HG02840 (cell line): ENCODE results near the gene ZCCHC17.

Experiments
- ATAC-seq: cut with Tn5 transposase; IDR thresholded peaks from one replicate; pipeline ENCODE4 v1.9.1; 2021; ENCODE audit warnings: mild to moderate bottlenecking, moderate library complexity, moderate number of reproducible peaks; ENCODE audit not compliant: unreplicated experiment, low FRiP score

ZCCHC17 gene

DNA sequence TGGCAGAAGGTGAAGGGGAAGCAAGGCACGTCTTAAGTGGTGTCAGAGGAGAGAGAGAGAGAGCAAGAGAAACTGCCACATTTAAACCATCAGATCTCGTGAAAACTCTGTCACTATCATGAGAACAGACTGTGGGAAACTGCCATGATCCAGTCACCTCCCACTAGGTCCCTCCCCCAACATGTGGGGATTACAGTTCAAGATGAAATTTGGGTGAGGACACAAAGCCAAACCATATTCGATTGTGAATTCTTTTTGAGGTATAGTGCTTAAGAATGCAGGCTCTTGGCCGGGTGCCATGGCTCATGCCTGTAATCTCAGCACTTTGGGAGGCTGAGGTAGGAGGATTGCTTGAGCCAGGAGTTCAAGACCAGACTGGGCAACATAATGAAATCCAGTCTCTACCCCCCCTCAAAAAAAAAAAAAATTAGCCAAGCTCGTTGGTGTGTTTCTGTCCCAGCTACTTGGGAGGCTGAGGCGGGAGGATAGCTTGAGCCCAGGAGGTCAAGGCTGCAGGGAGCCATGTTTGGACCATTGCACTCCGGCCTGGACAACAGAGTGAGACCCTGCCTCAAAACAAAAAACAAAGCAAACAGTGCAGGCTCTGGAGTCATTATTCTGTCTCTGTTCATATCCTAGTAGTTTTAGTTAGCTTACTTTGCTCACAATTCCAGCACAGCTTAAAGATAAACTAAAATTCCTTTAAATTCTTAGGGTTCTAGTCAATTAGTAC lies 6.0 kb downstream of the ZCCHC17 start:
- no peak for ATAC-seq

DNA sequence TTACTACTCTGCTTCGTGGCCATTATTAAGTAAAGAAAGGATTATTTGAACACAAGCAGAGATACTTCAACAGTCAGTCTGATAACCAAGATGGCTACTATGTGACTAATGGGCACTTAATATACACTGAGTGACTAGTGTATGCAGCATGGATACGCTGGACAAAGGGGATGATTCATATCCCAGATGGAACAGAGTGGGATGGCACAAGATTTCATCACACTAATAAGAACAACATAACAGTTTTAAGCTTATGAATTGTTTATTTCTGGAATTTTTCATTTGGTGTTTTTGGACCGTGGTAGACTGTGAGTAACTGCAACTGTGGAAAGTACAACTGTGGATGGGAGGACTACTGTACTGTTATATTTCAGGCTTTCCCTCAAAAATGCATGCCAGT lies 9.4 kb downstream of the ZCCHC17 start:
- no peak for ATAC-seq

DNA sequence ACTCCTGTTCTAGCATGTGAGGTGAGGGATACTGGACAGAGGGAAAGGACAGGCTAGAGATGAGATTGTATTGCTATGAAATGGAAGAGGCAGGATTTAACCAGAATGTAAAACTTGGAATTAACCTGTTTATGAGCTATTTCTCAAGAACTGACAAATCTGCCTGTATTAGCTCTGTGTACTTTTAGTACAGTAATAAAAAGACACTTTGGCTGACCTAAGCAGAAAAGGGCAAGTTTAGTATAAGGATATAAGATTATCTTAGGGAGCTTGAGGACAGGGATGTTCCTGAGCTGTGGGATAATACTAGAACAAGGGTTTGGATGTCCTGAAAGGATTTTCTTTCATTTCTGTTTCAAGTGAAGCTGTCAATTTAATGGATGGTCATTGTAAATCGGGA lies 11.2 kb downstream of the ZCCHC17 start:
- no peak for ATAC-seq

DNA sequence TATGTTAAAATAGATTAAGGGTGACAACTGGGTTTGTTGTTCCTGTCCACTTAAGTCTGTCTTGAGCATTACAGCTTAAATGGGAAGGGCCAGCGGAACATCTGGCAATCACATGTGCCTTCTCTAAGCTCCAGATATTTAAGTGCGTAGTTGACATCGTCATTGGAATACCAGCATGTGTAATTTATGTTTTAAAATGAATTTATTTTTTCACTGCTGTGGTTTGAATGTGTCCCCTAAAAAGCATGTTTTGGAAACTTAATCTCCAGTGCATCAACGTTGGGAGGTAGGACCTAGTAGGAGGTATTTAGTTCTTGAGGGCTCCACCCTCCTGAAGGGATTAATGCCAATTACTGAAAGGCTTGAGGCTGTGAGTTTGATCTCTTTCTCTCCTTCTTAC lies 13.4 kb downstream of the ZCCHC17 start:
- ATAC-seq = no peak

DNA sequence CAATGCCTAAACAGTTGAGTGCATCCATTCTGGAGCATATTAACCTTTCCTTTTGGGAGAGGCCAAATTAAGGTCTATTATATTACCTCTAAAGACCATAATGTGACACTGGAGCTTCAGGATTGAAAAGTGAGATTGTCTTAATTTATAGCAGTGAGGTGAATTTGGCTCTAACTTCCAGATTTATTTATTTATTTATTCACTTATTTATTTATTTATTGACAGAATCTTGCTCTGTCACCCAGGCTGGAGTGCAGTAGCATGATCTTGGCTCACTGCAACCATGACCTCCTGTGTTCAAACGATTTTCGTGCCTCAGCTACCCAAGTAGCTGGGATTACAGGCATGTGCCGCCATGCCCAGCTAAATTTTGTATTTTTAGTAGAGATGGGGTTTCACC lies 19.1 kb downstream of the ZCCHC17 start:
- ATAC-seq = no peak

DNA sequence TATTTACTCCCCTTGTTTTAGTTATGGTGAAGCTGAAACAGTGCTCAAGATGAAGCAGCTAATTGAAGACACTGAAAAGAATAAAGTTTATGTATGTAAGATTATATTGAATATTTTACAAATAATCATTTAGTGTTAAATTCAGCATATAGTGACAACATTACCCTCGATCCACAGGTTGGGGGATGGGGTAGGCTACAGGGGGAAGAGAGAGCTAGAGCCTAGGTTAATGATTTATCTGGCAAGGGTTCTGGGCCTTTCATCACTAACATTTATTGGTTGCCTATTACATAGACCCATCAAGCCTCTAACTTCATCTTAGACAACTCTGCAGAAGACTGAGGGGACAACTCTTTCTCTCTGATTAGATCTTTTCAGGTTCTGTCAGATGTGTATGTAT lies 21.3 kb downstream of the ZCCHC17 start:
- ATAC-seq = no peak

DNA sequence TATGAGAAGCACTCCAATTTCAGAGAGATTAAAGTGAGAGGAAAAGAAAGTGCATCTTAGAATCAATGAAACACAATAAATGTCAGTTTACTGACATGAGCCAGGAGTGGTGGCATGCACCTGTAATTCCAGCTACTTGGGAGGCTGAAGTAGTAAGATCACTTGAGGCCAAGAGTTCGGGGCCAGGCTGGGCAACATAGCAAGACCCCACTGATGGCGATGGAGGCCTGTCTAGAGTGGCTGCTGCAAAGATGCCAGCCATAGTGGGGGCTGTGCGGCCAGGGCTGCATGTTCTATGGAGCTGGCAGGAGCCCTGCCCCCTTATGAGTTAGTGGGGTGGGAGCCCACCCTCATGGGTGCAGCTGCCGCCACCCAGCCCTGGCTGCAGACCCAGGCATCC lies 27.3 kb downstream of the ZCCHC17 start:
- no peak for ATAC-seq

DNA sequence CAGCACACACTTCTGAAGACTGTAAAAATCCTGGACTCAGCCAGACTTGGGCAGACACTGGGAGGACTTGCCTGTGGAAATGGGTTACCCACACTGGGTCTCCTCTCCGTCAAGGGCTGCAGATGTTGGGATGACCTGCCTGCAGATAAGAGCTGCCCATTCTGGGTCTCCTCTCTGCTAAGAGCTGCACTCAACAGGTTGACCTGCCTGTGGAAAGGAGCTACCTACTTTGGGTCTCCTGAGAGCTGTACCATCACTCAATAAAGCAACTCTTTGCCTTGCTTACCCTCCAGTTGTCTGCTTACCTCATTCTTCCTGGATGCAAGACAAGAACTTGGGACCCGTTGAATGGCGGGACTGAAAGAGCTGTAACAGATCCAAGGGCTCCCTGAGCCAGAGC lies 28.2 kb downstream of the ZCCHC17 start:
- ATAC-seq = no peak

DNA sequence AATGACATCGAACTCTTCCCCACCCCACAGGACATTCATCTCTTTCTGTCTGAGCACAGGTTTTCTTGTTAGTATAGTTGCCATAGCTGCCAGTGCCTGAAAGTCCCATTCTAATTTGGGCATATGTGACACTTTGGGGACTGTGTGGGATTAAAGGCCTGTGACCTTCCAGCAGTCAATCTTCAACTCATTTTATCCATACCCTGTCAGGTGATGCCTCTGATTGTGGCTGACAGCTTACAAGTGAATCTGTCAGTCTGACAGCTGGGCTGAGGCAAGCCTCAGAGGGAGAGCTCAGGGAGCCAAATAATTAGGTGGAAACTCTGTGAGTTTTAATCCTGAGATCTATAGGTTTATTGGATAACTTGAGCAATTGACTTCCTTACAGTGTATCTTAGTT lies 29.6 kb downstream of the ZCCHC17 start:
- no peak for ATAC-seq

DNA sequence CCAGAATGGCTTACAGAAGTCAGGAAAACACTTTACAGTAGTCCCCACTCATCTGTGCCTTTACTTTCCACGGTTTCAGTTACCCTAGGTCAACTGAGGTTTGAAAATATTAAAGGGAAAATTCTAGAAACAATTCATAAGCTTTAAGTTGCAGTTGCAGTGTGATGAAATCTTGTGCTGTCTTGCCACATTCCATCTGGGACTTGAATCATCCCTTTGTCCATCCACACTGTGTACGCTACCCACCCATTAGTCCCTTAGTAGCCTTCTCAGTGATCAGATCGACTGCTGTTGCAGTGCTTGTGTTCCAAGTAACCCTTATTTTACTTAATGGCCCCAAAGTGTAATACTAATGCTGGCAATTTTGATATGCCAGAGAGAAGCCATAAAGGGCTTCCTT lies 30.5 kb downstream of the ZCCHC17 start:
- no peak for ATAC-seq

DNA sequence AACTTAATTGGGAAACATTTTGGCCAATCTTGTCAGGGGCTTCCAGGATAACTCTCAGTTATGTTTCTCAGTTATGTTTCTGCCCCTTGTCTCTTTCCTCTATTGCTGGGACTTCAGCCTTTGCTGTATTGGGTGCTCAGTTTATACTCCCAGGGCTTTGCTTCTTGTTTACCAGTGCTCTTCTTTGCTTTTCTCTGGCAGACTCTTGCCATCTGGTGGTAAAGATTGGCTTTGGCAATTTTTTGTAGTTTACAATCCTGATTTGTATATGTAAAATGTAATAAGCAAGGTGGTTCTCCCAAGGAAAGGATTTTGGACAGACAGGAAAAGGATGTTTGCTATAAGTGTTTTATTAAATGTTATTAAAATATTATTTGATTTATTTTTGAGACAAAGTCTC lies 38.2 kb downstream of the ZCCHC17 start:
- no peak for ATAC-seq

DNA sequence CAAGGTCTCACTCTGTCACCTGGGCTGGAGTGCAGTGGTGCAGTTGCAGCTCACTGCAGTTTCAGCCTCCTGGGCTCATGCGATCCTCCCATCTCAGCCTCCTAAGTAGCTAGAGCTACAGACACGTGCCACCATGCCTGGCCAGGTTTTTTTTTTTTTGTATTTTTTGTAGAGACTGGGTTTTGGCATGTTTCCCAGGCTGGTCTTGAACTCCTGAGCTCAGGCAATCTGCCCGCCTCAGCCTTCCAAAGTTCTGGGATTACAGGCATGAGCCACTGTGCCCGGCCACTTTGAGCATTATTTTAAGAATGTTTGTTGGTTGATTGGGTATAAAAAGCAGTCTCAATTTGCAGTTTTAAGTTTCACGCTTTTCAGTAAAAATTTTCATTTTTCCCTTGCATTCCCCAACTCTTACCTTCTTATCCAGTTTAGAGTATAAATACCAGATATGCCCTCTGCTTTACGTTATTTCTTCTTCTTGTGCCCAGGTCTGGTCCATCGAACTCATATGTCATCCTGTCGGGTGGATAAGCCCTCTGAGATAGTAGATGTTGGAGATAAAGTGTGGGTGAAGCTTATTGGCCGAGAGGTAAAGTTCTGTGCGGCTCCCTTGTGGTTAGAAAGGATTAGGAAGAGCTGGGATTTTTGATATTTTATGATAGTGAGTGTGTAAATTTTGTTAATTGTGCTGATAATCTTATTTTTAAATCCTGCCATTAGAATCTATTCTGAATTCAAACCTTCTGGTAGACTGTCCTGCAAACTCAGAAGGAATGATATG lies 40.0 kb downstream of the ZCCHC17 start:
- no peak for ATAC-seq

DNA sequence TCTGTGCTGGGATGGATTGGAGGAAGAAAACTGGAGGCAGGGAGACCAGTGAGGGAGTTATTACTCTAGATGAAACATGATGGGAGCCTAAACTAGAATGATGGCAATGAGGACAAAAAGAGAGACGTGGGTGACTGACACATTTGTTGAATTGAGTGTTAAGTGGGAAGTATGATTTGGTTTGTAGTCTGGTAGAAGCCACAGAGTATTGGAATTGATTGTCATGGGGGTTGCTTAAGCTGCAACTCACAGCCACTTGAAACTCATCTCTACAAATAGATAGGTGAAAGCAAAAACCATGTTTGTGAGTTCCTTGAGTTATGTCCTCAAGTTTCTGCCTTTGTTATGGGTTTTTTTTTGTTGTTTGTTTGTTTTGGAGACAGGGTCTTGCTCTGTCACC lies 47.7 kb downstream of the ZCCHC17 start:
- no peak for ATAC-seq

DNA sequence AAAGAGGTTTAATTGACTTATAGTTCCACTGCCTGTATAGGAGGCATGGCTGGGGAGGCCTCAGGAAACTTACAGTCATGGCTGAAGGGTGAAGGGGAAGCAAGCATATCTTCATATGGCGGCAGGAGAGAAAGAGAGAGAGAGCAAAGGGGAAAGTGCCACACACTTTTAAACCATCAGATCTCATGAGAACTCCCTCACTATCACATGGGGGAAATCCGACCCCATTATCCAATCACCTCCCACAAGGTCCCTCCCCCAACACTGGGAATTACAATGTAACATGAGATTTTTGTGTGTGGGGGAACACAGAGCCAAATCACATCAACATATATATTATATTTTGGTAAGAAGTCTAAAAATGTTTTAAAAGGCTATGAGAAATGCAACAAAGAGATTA lies 48.8 kb downstream of the ZCCHC17 start:
- no peak for ATAC-seq

DNA sequence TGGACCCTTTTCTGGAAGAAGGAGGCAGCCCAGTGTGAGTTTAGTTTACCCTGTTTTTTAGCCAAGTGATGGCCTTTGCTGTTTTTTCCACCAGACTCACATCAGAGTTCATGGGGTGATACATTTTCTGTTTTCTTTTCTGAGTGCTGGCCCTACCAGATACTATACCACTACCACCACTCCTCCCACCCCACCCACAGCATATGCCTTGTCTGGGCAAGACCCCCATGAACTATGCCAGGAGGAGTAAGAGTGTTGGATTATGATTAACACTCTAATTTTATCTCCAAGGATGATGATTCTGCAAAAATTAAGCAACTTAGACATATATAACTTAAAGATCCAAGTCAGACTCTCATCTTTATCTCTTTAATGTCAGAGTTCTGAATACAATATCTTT lies 50.0 kb downstream of the ZCCHC17 start:
- no peak for ATAC-seq

DNA sequence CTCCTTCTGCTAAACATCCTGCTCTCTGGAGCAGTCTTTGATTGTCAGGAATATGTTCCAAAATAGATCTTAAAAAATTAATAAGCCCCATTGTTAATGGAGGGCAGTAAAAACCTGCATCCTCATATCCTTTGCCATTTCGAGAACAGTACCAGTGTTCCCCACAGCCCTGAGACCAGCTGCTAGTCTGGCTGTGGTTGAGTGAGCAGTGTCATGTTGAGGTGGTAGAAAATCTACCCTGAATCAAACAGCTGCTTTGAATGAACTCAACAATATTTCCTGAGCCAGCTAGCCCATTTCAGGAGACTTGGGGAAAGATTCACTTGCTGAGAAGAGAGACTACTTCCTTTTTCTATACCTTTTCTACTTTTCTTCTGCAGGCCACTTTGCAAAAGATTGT lies 51.6 kb downstream of the ZCCHC17 start:
- no peak for ATAC-seq

DNA sequence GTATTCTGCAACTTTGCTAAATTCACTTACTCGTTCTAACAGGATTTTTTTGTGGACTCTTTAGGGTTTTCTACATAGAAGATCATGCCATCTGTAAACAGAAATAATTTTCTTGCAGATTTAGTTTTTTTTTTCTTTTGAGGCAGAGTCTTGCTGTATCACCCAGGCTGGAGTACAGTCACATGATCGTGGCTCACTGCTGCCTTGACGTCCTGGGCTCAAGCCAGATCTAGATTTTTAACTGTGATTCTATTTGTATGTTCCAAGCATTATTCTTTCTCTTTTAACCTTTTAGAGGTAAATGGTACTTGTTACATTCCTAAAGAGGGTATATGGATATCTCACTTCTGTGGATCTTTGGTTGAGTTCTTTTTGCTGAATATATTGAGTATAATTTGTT lies 57.5 kb downstream of the ZCCHC17 start:
- ATAC-seq = no peak

DNA sequence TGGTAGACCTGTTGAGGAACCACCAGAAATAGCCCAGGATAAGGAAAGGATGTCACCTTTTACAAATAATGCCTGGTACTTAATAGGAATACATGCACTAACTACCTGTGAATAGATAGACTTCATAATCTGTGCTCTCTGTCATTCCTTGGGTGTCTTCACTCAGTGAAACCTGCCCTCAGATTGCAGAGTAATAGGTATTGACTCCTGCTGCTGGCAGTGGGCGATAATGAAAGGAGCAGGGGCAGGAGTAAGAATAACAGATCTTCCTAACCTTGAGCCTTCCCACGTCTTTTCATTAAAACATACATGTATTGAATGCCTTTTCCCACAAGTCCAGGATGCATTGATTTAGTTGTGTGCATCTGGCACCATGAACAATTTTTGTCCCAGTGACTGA lies 59.6 kb downstream of the ZCCHC17 start:
- ATAC-seq = no peak

DNA sequence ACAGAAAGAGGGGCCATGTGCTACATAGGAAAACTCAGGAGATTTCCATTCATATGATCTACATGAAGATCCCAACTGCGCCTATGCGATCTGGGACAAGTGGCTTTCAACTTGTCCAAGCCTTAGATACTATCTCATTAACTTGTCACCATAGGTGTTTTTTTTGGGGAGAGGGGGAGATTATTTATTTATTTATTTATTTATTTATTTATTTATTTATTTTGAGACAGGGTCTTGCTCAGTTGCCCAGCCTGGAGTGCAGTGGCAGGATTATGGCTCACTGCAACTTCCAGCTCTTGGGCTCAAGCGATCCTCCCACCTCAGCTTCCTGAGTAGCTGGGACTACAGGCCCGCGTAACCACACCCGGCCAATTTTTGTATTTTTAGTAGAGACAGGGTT lies 64.8 kb downstream of the ZCCHC17 start:
- no peak for ATAC-seq

DNA sequence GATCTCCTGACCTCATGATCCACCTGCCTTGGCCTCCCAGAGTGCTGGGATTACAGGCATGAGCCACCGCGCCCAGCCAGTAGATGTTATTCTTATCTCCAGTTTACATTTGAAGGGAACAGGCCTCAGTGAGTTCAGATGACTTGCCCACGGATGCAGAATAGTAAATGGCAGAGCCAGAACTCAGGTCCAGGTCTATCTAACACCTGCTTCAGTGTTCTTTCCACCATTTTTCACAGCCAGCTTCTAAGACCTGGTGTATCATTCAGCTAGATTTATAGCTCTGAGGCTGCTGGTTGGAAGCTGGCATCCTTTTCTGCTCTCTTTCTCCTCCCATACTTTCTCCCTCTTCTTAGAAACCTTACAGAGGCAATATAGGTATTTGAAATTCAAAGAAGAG lies 65.2 kb downstream of the ZCCHC17 start:
- ATAC-seq = no peak

DNA sequence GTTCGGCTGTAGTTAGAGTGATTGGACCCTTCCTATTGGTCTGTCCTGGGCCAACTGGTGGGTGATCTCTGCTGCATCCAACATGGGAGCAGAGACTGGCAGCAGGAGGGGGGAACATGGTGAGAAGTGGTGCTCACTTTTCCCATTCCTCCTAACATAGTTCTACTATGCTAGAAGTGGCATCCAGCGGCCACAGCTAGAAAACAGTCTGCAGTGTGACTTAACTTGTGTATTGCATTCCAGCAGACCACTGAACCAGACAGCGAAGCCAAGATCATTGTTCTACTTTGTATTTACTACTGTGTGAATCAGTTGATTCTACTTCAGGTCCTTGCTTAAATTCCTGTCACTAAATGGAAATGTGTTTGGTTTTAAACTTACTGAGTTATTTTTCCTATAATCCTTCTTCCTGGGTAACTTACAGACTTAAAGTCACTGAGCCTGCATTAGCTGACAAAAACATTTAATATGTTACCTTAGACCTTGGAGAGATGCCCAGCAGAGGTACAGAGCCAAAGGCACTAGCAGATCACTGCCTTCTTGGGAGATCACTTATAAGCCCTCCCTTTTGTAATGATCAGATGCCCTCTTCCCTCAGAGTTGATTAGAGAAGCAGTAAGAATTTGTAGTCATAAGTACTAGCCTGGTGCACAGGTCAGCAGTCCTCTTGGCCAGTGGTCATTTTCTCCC lies 67.9 kb downstream of the ZCCHC17 start:
- no peak for ATAC-seq

DNA sequence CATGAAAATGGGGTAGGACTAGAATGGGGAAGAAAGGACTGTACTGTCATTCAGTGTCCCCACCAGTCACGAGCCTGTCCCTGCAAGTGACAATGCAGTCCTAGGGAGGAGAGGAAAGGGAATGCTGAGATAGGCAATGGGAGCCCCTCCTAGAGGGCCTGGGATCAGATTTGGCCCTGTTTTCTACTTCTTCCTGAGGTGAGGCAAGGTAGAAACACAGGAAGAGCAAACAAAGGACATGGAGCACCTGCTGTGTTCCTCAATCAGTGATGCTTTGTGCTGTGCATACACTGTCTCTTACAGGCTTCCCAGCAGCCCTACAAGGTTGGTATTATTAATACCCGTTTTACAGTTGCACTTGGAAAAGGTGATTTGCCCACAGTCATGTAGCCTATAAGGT lies 70.0 kb downstream of the ZCCHC17 start:
- no peak for ATAC-seq
